H1 (cell line): ENCODE measurements around the gene GLB1L2. TPM values are rescaled to one million over a fixed set of nuclear protein-coding genes. Genes with fewer than 3 reads are reported as not detected.

Experiments used
- CTCF ChIA-PET: fragments of 300-600 bp; sonication (Branson Sonifier 250); formaldehyde crosslinking; loops from one replicate; lab custom pipeline; 2021; ENCODE audit not compliant: partially characterized antibody; lab: Charles Lee
- POLR2A ChIA-PET: fragments of 300-600 bp; sonication (Branson Sonifier 250); formaldehyde crosslinking; loops from one replicate; lab custom pipeline; 2021; ENCODE audit warnings: inconsistent platforms; ENCODE audit not compliant: partially characterized antibody; lab: Charles Lee
- DNase-seq, 2 experiments: peaks; one replicate each; pipeline versions ENCODE4 v3.0.0 to v3.0.0-alpha.2; 2010 to 2022; ENCODE audit warnings: low spot score in 2 of 2, low read depth in 1 of 2, mixed read lengths in 1 of 2
- FAIRE-seq: peaks from 2 replicates; lab custom pipeline; 2011; peaks lifted over from hg19 to GRCh38; lab: Jason Lieb, UNC
- H2AFZ ChIP-seq: 2 replicates; pipeline ENCODE4 v1.8.1; 2012; ENCODE audit warnings: low read length, inconsistent platforms
- H2AK5ac ChIP-seq: 2 replicates; pipeline ENCODE4 v1.6.1; 2013; ENCODE audit warnings: low read depth, low read length
- H2BK120ac ChIP-seq: replicated peaks from 2 replicates; pipeline ENCODE3; 2013; ENCODE audit warnings: low read depth, low read length, inconsistent platforms
- H2BK12ac ChIP-seq: 2 replicates; pipeline ENCODE4 v1.6.1; 2013; ENCODE audit warnings: low read depth, low read length
- H2BK15ac ChIP-seq: 2 replicates; pipeline ENCODE4 v1.6.1; 2013; ENCODE audit warnings: low read length
- H2BK20ac ChIP-seq: 2 replicates; pipeline ENCODE4 v1.6.1; 2013; ENCODE audit warnings: low read length
- H2BK5ac ChIP-seq: 2 replicates; pipeline ENCODE4 v1.6.1; 2013; ENCODE audit warnings: low read depth, low read length
- H3K14ac ChIP-seq: 2 replicates; pipeline ENCODE4 v1.6.1; 2013; ENCODE audit warnings: inconsistent platforms; ENCODE audit not compliant: insufficient read length
- H3K18ac ChIP-seq: 2 replicates; pipeline ENCODE4 v1.6.1; 2013; ENCODE audit warnings: low read length; ENCODE audit errors: extremely low read depth
- H3K23ac ChIP-seq: 2 replicates; pipeline ENCODE4 v1.6.1; 2013; ENCODE audit warnings: inconsistent platforms; ENCODE audit not compliant: insufficient read length
- H3K23me2 ChIP-seq: 2 replicates; pipeline ENCODE4 v1.6.1; 2013; ENCODE audit warnings: low read depth, low read length
- H3K27ac ChIP-seq: 2 replicates; pipeline ENCODE4 v1.6.1; 2011; ENCODE audit warnings: low read depth, low read length, inconsistent platforms
- H3K27me3 ChIP-seq, 4 experiments: replicated peaks in 1 of 4; 1 replicate in 1 of 4; 2 replicates in 3 of 4; pipeline versions ENCODE4 v1.6.1 to v1.8.1; 2011 to 2013; ENCODE audit warnings: low read length in 3 of 4, mild to moderate bottlenecking in 3 of 4, inconsistent platforms in 2 of 4, mixed read lengths in 2 of 4, moderate library complexity in 1 of 4; ENCODE audit not compliant: control insufficient read depth in 3 of 4, insufficient read depth in 3 of 4; ENCODE audit errors: extremely low read depth in 1 of 4
- H3K36me3 ChIP-seq, 4 experiments: 2 replicates each; pipeline versions ENCODE4 v1.6.1 to v1.8.1; 2011 to 2013; ENCODE audit warnings: mild to moderate bottlenecking in 4 of 4, low read length in 3 of 4, moderate library complexity in 2 of 4, control low read depth in 1 of 4, inconsistent platforms in 1 of 4; ENCODE audit not compliant: insufficient read depth in 4 of 4, control insufficient read depth in 2 of 4
- H3K4ac ChIP-seq: replicated peaks from 2 replicates; pipeline ENCODE3; 2013; ENCODE audit warnings: low read length, low read depth, mixed read lengths, inconsistent platforms; ENCODE audit not compliant: insufficient read length
- H3K4me1 ChIP-seq, 4 experiments: replicated peaks in 1 of 4; 1 replicate in 1 of 4; 2 replicates in 3 of 4; pipeline versions ENCODE4 v1.6.1 to v1.8.1; 2011 to 2013; ENCODE audit warnings: low read length in 3 of 4, inconsistent platforms in 2 of 4, mixed read lengths in 1 of 4; ENCODE audit not compliant: insufficient read depth in 4 of 4, control insufficient read depth in 3 of 4
- H3K4me2 ChIP-seq, 2 experiments: 2 replicates each; pipeline versions ENCODE4 v1.6.1 to v1.8.1; 2011 to 2013; ENCODE audit warnings: low read depth in 2 of 2, low read length in 2 of 2, control low read depth in 1 of 2, inconsistent platforms in 1 of 2, mild to moderate bottlenecking in 1 of 2; ENCODE audit not compliant: insufficient read depth in 1 of 2
- H3K4me3 ChIP-seq, 4 experiments: fragments of 200-600, 300-600 bp in 1 of 4; sonication (generic), shearing (Covaris generic), sonication (Bioruptor Twin) in 1 of 4; 2 replicates each; pipeline versions ENCODE4 v1.5.1 to v1.8.1; 2011 to 2016; ENCODE audit warnings: low read length in 4 of 4, low read depth in 3 of 4, control low read depth in 2 of 4, inconsistent platforms in 2 of 4, mild to moderate bottlenecking in 2 of 4, mixed read lengths in 1 of 4, moderate library complexity in 1 of 4; ENCODE audit not compliant: insufficient read depth in 2 of 4; ENCODE audit errors: extremely low read depth in 1 of 4
- H3K56ac ChIP-seq: replicated peaks from 2 replicates; pipeline ENCODE3; 2013; ENCODE audit warnings: low read depth, mild to moderate bottlenecking, mixed read lengths, low read length, inconsistent platforms; ENCODE audit not compliant: insufficient read length
- H3K79me1 ChIP-seq: 2 replicates; pipeline ENCODE4 v1.6.1; 2013; ENCODE audit warnings: low read depth, low read length, control low read depth
- H3K79me2 ChIP-seq, 2 experiments: 2 replicates each; pipeline versions ENCODE4 v1.6.1 to v1.8.1; 2012 to 2013; ENCODE audit warnings: low read length in 2 of 2, mild to moderate bottlenecking in 2 of 2, inconsistent platforms in 1 of 2; ENCODE audit not compliant: insufficient read depth in 2 of 2, control insufficient read depth in 1 of 2
- H3K9ac ChIP-seq, 4 experiments: replicated peaks in 1 of 4; 1 replicate in 1 of 4; 2 replicates in 3 of 4; pipeline versions ENCODE4 v1.6.1 to v1.8.1; 2011 to 2013; ENCODE audit warnings: low read depth in 3 of 4, low read length in 3 of 4, control low read depth in 2 of 4, mild to moderate bottlenecking in 2 of 4, moderate library complexity in 2 of 4, inconsistent platforms in 1 of 4; ENCODE audit errors: extremely low read depth in 1 of 4
- H3K9me3 ChIP-seq, 2 experiments: 2 replicates each; pipeline versions ENCODE4 v1.6.1 to v1.8.1; 2012 to 2013; ENCODE audit warnings: mild to moderate bottlenecking in 2 of 2, moderate library complexity in 2 of 2, control low read depth in 1 of 2, inconsistent platforms in 1 of 2, low read depth in 1 of 2, low read length in 1 of 2, mixed read lengths in 1 of 2; ENCODE audit not compliant: insufficient read depth in 2 of 2
- H4K20me1 ChIP-seq, 2 experiments: replicated peaks in 1 of 2; 2 replicates each; pipeline versions ENCODE3 to v1.8.1; 2011 to 2013; ENCODE audit warnings: inconsistent platforms in 2 of 2, low read length in 2 of 2, mild to moderate bottlenecking in 1 of 2; ENCODE audit not compliant: insufficient read depth in 2 of 2, control insufficient read depth in 1 of 2
- H4K5ac ChIP-seq: 2 replicates; pipeline ENCODE4 v1.6.1; 2013; ENCODE audit warnings: low read length, low read depth, mixed read lengths, inconsistent platforms; ENCODE audit not compliant: insufficient read length
- H4K8ac ChIP-seq: 2 replicates; pipeline ENCODE4 v1.8.0; 2013; ENCODE audit warnings: mild to moderate bottlenecking, moderate library complexity, low read length, inconsistent platforms; ENCODE audit not compliant: insufficient read depth; ENCODE audit errors: extremely low read depth
- H4K91ac ChIP-seq: replicated peaks from 2 replicates; pipeline ENCODE3; 2013; ENCODE audit warnings: low read length, mixed read lengths, inconsistent platforms; ENCODE audit not compliant: insufficient read length
- ASH2L ChIP-seq: fragments of 200-600, 300-600 bp; sonication (generic); IDR thresholded peaks from one replicate; pipeline ENCODE4 v1.7.1; 2017; ENCODE audit warnings: low read length
- ATF2 ChIP-seq: IDR thresholded peaks from 2 replicates; pipeline ENCODE4 v1.6.1; 2012; ENCODE audit warnings: low read length, inconsistent platforms
- CBX5 ChIP-seq: fragments of 300-800, 300-1000 bp; sonication (generic); IDR thresholded peaks from 2 replicates; pipeline ENCODE4 v1.7.1; 2016; ENCODE audit warnings: antibody characterized with exemption, low read length, low read depth
- CHD1 ChIP-seq: IDR thresholded peaks from 2 replicates; pipeline ENCODE4 v1.6.1; 2012; ENCODE audit warnings: low read depth, low read length, improper control_type of control experiment
- GTF2F1 ChIP-seq: IDR thresholded peaks from 2 replicates; pipeline ENCODE4 v1.6.1; 2012; ENCODE audit warnings: low read depth, low read length, improper control_type of control experiment, borderline replicate concordance
- JUND ChIP-seq: IDR thresholded peaks from 2 replicates; pipeline ENCODE4 v1.6.1; 2011; ENCODE audit warnings: mild to moderate bottlenecking, improper control_type of control experiment, low read length
- RNF2 ChIP-seq: fragments of 200-900, 300-1000 bp; sonication (generic); IDR thresholded peaks from 2 replicates; pipeline ENCODE4 v1.7.1; 2016; ENCODE audit warnings: borderline replicate concordance, low read depth, mild to moderate bottlenecking, antibody characterized with exemption, low read length; ENCODE audit not compliant: poor library complexity, severe bottlenecking; ENCODE audit errors: missing control alignments
- SAP30 ChIP-seq: fragments of 300-600 bp; sonication (generic); IDR thresholded peaks from 2 replicates; pipeline ENCODE4 v1.7.1; 2012; ENCODE audit warnings: low read length, moderate library complexity, mild to moderate bottlenecking, inconsistent platforms; ENCODE audit not compliant: insufficient read depth, insufficient replicate concordance
- SP2 ChIP-seq: IDR thresholded peaks from 2 replicates; pipeline ENCODE4 v1.6.1; 2012; ENCODE audit warnings: mild to moderate bottlenecking, low read length, inconsistent platforms
- WGBS, 2 experiments: shearing (Covaris generic) in 1 of 2; methylation state at CpG; one replicate each; pipeline versions ENCODE4 v1.1.6 to v1.1.7; 2013 to 2015; ENCODE audit warnings: low lambda C conversion rate in 2 of 2, mixed read lengths in 2 of 2, inconsistent platforms in 1 of 2, low coverage in 1 of 2, missing lambda C conversion rate in 1 of 2; ENCODE audit not compliant: insufficient replicate concordance in 2 of 2, insufficient coverage in 1 of 2, insufficient read length in 1 of 2; ENCODE audit errors: extremely low coverage in 1 of 2, missing lambda C conversion rate in 1 of 2; 5-methylcytosine and 5-hydroxymethylcytosine counted together
- polyA plus RNA-seq, 7 experiments: library from polyadenylated mRNA; depleted of rRNA in 3 of 7; stranded (reverse) in 5 of 7; unstranded in 2 of 7; fragments of >200 nt in 5 of 7; fragments of 200-250 nt in 2 of 7; gene quantifications; 1 replicate in 5 of 7; 2 replicates in 1 of 7; 4 replicates in 1 of 7; pipeline versions ENCODE4 v1.2.1 to v1.2.3, GENCODE V29; 2011 to 2013; ENCODE audit warnings: missing spikeins in 2 of 7, mixed read lengths in 2 of 7
- total RNA-seq: library from RNA; stranded (reverse); fragmentation: NEBNext Ultra II Directional; extraction: Animal tissue kit (Norgen Biotek cat#: 25700); gene quantifications from 2 replicates; pipeline ENCODE4 v1.2.1, GENCODE V29; 2021

The GLB1L2 gene
- total and polyA plus RNA-seq, 2 of the 8 experiments (the other 6 are each of a cell fraction or from before 2014, with no cell fraction given), result 4.4 to 7.9 TPM

DNA sequence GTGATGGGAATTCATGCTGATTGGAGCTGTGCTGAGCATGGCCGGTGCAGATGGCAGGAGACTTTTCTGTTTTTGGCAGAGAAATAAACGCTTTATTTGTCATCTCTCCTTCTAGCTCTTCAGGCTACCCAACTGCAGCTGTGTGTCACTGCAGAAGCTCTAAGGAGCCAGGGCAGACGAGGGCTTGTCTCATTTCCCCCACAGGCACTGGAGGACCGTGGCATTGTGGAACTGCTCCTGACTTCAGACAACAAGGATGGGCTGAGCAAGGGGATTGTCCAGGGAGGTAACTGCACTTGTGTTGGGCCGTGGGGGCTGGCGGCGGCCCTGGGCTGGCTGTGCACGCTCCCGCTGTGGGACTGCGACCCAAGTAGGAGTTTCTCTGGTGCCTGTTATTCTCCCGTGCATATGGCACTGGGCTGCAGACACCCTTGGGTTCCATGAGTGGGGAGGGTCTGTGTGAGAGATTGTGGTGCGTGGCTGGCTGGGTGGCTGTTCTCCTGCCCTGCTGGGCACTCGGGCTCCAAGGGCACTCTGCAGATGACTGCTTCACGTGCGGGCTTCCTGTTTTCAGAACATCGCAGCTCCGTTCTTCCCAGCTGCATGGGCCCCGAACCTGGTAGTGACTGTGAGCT is 27.2 kb downstream of the GLB1L2 start:
- H3K23ac ChIP-seq, result no peak overlapping the region
- no peak overlapping the region for H3K4ac ChIP-seq
- no peaks in the 10 kb centered on the region for H4K20me1 ChIP-seq
- H3K79me2 ChIP-seq, result no peaks in the 10 kb centered on the region
- 92% methylated on average over 18 of the region's 18 CpGs; no CpG with 5 or more reads in 1 of the 2 experiments for WGBS, 2 experiments
- no peak overlapping the region for H2BK5ac ChIP-seq
- ChIA-PET CTCF (interaction anchor here (0.7 to 2.4 kb wide), 21 partner anchors 9 to 673 kb away, joined by 3 to 10 read pairs (median 4); no protein-coding TSS in a partner anchor), POLR2A (interaction anchor here (1.0 kb wide), 1 partner anchor 13 kb away, joined by 3 read pairs; no protein-coding TSS in a partner anchor)
- no peak overlapping the region for H2BK20ac ChIP-seq
- no peaks in the 10 kb centered on the region; a peak in 1 of 4 replicates for H3K9me3 ChIP-seq
- H2BK12ac ChIP-seq, result peak overlapping the region; percentile 27; the same call in 1 of the 2 replicates
- DNase-seq (no peak), FAIRE-seq (no peak)
- H4K5ac ChIP-seq, result no peak overlapping the region
- H3K27ac ChIP-seq, result no peak overlapping the region
- no peak overlapping the region for H2AK5ac ChIP-seq
- no peak overlapping the region for H4K91ac ChIP-seq
- no peaks in the 10 kb centered on the region for H3K23me2 ChIP-seq
- H3K79me1 ChIP-seq, result no peaks in the 10 kb centered on the region
- H3K4me3 ChIP-seq, result no peak overlapping the region
- H3K56ac ChIP-seq, result no peak overlapping the region
- H3K27me3 ChIP-seq, result peaks cover 0 to 15% (median 4%) of the 10 kb centered on the region in 4 experiments; a peak in 6 of 7 replicates
- no peak overlapping the region for H3K9ac ChIP-seq
- H4K8ac ChIP-seq, result no peak overlapping the region
- no peaks in the 10 kb centered on the region; a peak in 1 of 7 replicates for H3K4me1 ChIP-seq
- H3K14ac ChIP-seq, result no peak overlapping the region
- no peak overlapping the region for H2BK15ac ChIP-seq
- H3K18ac ChIP-seq, result no peak overlapping the region
- no peak overlapping the region for H3K4me2 ChIP-seq
- no peak overlapping the region for H2AFZ ChIP-seq
- no peak overlapping the region for H2BK120ac ChIP-seq
- no peaks in the 10 kb centered on the region for H3K36me3 ChIP-seq
- no peak for TF ChIP-seq SAP30
- no peak for TF ChIP-seq ASH2L
- TF ChIP-seq CHD1, result no peak
- no peak for TF ChIP-seq ATF2
- no peak for TF ChIP-seq RNF2
- TF ChIP-seq CBX5, result no peak
- TF ChIP-seq JUND, result no peak
- no peak for TF ChIP-seq GTF2F1
- no peak for TF ChIP-seq SP2
